Heart right ventricle (tissue), 16 donors: ENCODE measurements around the gene SLC26A3. TPM values are rescaled to one million over a fixed set of nuclear protein-coding genes. Genes with fewer than 3 reads are reported as not detected.

Experiments
- ATAC-seq, 8 donors: fragments of 200-7000 bp; cut with Tn5 transposase; one replicate each; pipeline ENCODE4 v1.9.1; 2020; ENCODE audit warnings: mild to moderate bottlenecking in 8 of 8, moderate library complexity in 8 of 8, moderate number of reproducible peaks in 1 of 8
- DNase-seq, 2 donors: peaks; one replicate each; pipeline ENCODE4 v3.0.0-alpha.2; 2020
- H3K27ac ChIP-seq, 10 donors: fragments of 200-600 bp; sonication (generic) in 2 of 10; one replicate each; pipeline versions ENCODE4 v1.5.0 to v1.8.0; 2020 to 2022; ENCODE audit warnings: mild to moderate bottlenecking in 3 of 10
- H3K27me3 ChIP-seq, 7 donors: fragments of 200-600 bp; one replicate each; pipeline ENCODE4 v1.8.0; 2021 to 2022; ENCODE audit warnings: mild to moderate bottlenecking in 2 of 7
- H3K36me3 ChIP-seq, 9 donors: fragments of 200-600 bp; sonication (generic) in 1 of 9; one replicate each; pipeline versions ENCODE4 v1.5.0 to v1.8.0; 2020 to 2022; ENCODE audit warnings: mild to moderate bottlenecking in 2 of 9
- H3K4me1 ChIP-seq, 9 donors: fragments of 200-600 bp; sonication (generic) in 1 of 9; one replicate each; pipeline versions ENCODE4 v1.5.0 to v1.8.0; 2020 to 2022; ENCODE audit warnings: mild to moderate bottlenecking in 4 of 9
- H3K4me3 ChIP-seq, 10 donors: fragments of 200-600 bp; sonication (generic) in 2 of 10; one replicate each; pipeline versions ENCODE4 v1.5.0 to v1.8.0; 2020 to 2022; ENCODE audit warnings: mild to moderate bottlenecking in 7 of 10, moderate library complexity in 2 of 10
- H3K9me3 ChIP-seq, 11 donors: fragments of 200-600 bp in 10 of 11; sonication (generic) in 2 of 11; one replicate each; pipeline versions ENCODE4 v1.5.0 to v1.8.0; 2013 to 2022; ENCODE audit warnings: mild to moderate bottlenecking in 2 of 11, control low read depth in 1 of 11, moderate library complexity in 1 of 11
- WGBS, 2 donors: extraction: QIAGEN DNeasy Blood & Tissue Kit; methylation state at CpG; one replicate each; pipeline ENCODE4 v1.1.7; 2013; ENCODE audit warnings: inconsistent platforms in 1 of 2; 5-methylcytosine and 5-hydroxymethylcytosine counted together
- intact Hi-C, 10 donors: fragments of 100-400 bp; cut with DNase I; formaldehyde crosslinking; loops; one replicate each; pipeline versions ENCODE4 v1.11.1 to v1.14.2; 2022
- polyA plus RNA-seq, 2 donors: library from polyadenylated mRNA; stranded (reverse); fragments of 200-250 nt; gene quantifications; one replicate each; pipeline ENCODE4 v1.2.3, GENCODE V29; 2013
- total RNA-seq, 10 donors: library from RNA; stranded (reverse); fragmentation: NEBNext Ultra II Directional in 3 of 10; extraction: Animal tissue kit (Norgen Biotek cat#: 25700) in 3 of 10; gene quantifications; one replicate each; pipeline versions ENCODE4 v1.2.1 to v1.2.4, GENCODE V29; 2021 to 2023
- TF ChIP-seq, protein P1 (sequence below), 9 donors: fragments of 200-600 bp; sonication (generic) in 2 of 9; IDR thresholded peaks; one replicate each; pipeline versions ENCODE4 v1.5.0 to v1.8.0; 2021 to 2022; ENCODE audit warnings: antibody characterized with exemption in 9 of 9, mild to moderate bottlenecking in 5 of 9, moderate library complexity in 1 of 9
- donor health status: Arrhythmogenic right ventricular cardiomyopathy.
- donor health status: ischemic (EF 13 %, LVEDD 7.1; RV severe dilation, severe dysfunction).
- donor health status: healthy with polysubstance abuse.
- donor health status: DM: no; HTN: yes; CAD: no.
- donor health status: DM: no; HTN: no; CAD: no.
- donor health status: ischemic (EF 25% LVEDD 6.9; RV normal size, moderate dysfunction).
- donor health status: ischemic (EF 25% LVEDD 5.7; RV mildly dilated, moderate dysfunction).
- donor health status: healthy.
- donor health status: DM: yes; HTN: yes; CAD: no.
- donor health status: Ischemic cardiomyopathy.
- donor health status: ischemic (EF 35%, LVEDD 5.7; RV mildly dilated, moderate dysfunction).
- donor health status: nonischemic (EF 11% LVEDD 7.7; RV severe dilation, severe dysfunction).
- donor health status: DM: yes; HTN: yes; CAD: no.
- donor health status: PGD.
- donor health status: ischemic (EF 29% LVEDD 5.4; RV normal size, mild dysfunction).
- donor health status: nonischemic (EF 23%, LVEDD 6.1; RV moderate dilation, normal function).

Gene SLC26A3
- total and polyA plus RNA-seq, 12 donors, result not detected

DNA sequence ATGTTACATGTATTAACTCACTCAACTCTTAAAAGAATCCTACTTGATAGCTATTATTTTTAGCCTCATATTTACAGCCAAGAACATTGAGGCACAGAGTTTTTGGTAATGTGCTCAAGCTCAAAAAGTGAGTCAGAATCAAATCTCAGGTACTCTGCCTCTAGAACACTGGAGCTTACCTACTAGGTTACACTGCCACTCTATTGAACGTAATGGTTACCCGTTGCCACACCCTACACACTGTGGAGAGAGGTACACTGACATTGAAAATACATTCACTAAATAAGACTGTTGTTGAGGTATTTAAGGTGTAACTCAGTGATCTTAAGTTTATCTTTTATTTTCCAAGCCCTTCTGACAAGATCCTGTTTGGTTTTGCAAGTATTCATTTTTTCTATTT is 17.9 kb downstream of the SLC26A3 start:
- WGBS, 2 donors, result 88 to 91% methylated on average over 2 of the region's 2 CpGs
- TF ChIP-seq, protein P1, sequence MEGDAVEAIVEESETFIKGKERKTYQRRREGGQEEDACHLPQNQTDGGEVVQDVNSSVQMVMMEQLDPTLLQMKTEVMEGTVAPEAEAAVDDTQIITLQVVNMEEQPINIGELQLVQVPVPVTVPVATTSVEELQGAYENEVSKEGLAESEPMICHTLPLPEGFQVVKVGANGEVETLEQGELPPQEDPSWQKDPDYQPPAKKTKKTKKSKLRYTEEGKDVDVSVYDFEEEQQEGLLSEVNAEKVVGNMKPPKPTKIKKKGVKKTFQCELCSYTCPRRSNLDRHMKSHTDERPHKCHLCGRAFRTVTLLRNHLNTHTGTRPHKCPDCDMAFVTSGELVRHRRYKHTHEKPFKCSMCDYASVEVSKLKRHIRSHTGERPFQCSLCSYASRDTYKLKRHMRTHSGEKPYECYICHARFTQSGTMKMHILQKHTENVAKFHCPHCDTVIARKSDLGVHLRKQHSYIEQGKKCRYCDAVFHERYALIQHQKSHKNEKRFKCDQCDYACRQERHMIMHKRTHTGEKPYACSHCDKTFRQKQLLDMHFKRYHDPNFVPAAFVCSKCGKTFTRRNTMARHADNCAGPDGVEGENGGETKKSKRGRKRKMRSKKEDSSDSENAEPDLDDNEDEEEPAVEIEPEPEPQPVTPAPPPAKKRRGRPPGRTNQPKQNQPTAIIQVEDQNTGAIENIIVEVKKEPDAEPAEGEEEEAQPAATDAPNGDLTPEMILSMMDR (IDR thresholded peaks at IDR 0.05), result no peak
- no peak for DNase-seq
- intact Hi-C loops, result no loop called here
- Histone ChIP-seq H3K4me1 (no peaks in the 10 kb centered on the region), H3K27ac (no peak overlapping the region), H3K4me3 (no peak overlapping the region), H3K27me3 (peaks cover 0 to 6% (median 0%) of the 10 kb centered on the region in 7 donors), H3K9me3 (no peaks in the 10 kb centered on the region), H3K36me3 (no peaks in the 10 kb centered on the region)
- no peak for ATAC-seq

DNA sequence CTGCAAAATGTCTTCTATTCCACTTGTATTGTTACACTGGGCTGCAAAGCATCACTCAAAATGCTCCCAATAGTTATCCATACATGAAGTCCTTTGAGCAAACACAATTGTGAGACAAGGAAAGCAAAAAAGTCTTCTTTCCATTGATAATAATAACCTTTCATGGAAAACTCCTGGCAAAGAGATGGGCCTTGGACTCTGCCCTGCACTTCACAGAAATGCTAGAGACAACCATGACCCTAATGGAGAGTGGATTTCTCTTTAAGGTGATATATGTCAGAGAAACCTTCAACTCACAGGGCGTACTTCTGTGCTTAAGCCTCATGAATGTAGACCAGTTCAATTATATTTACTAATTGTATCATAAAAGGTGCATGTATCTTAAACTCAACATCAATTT is 19.4 kb downstream of the SLC26A3 start:
- H3K36me3 ChIP-seq, result no peaks in the 10 kb centered on the region
- ATAC-seq (no peak), DNase-seq (no peak)
- no peak overlapping the region for H3K4me3 ChIP-seq
- TF ChIP-seq, protein P1 (IDR thresholded peaks at IDR 0.05), result no peak
- H3K27ac ChIP-seq, result no peak overlapping the region
- H3K9me3 ChIP-seq, result no peaks in the 10 kb centered on the region
- no peaks in the 10 kb centered on the region for H3K4me1 ChIP-seq
- H3K27me3 ChIP-seq, result peaks cover 0 to 6% (median 0%) of the 10 kb centered on the region in 7 donors
- intact Hi-C loops, result no loop called here
- 85 to 89% methylated on average over 1 of the region's 1 CpG for WGBS, 2 donors

DNA sequence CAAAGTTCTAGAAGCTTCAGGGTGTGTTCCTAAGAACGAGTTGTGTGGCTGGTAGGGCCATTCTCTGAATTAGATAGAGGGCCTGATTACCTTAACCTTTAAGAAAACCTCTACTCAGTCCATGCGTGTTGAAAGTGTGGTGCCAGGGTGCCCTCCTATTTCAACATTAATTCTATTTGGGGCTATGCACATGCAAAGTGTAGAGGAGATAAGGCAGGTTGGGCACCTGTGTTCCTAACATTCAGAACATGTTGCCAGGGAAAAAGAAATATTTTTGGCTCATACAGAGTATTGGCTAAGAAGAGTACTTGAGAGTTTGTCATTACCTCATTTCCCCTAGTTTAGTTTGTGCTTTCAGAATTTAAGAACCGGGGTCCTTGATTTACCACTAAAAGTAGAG is 20.6 kb downstream of the SLC26A3 start:
- no peak overlapping the region for H3K27ac ChIP-seq
- peaks cover 0 to 6% (median 0%) of the 10 kb centered on the region in 7 donors for H3K27me3 ChIP-seq
- 64 to 76% methylated on average over 3 of the region's 3 CpGs for WGBS, 2 donors
- H3K4me1 ChIP-seq, result no peaks in the 10 kb centered on the region
- no peak overlapping the region for H3K4me3 ChIP-seq
- no peaks in the 10 kb centered on the region for H3K36me3 ChIP-seq
- ATAC-seq (no peak), DNase-seq (no peak)
- TF ChIP-seq, protein P1 (IDR thresholded peaks at IDR 0.05), result no peak
- H3K9me3 ChIP-seq, result no peaks in the 10 kb centered on the region
- intact Hi-C loops, result no loop called here

- Histone ChIP-seq H3K9me3 (no peaks in the 10 kb centered on the region), H3K36me3 (no peaks in the 10 kb centered on the region), H3K27ac (no peak overlapping the region), H3K27me3 (no peaks in the 10 kb centered on the region), H3K4me3 (no peak overlapping the region), H3K4me1 (no peaks in the 10 kb centered on the region)
- no peak for ATAC-seq
- TF ChIP-seq, protein P1 (IDR thresholded peaks at IDR 0.05), result no peak
- WGBS, 2 donors, result 80 to 81% methylated on average over 6 of the region's 6 CpGs
- DNase-seq, result no peak
- intact Hi-C loops, result no loop called here
Measured at GRCh38 chr7:107779647-107780099, 23.4 kb downstream of the SLC26A3 start.
